GM12878 (cell line): ENCODE results near the gene ARMS2.

Source experiments
- ATF2 ChIP-seq: IDR thresholded peaks from 2 replicates; pipeline ENCODE4 v1.6.1; 2012; ENCODE audit warnings: low read length, inconsistent platforms
- CTCF ChIP-seq, 3 experiments: IDR thresholded peaks in 2 of 3; conservative IDR thresholded peaks in 1 of 3; 2 replicates each; pipeline ENCODE4 v1.5.1; 2011; ENCODE audit warnings: low read depth in 3 of 3, low read length in 3 of 3, mild to moderate bottlenecking in 3 of 3, control low read depth in 2 of 3, moderate library complexity in 2 of 3, inconsistent platforms in 1 of 3, mixed read lengths in 1 of 3; ENCODE audit not compliant: control insufficient read depth in 2 of 3, insufficient read depth in 1 of 3; ENCODE audit errors: extremely low read depth in 1 of 3
- EGR1 ChIP-seq, 2 experiments: IDR thresholded peaks; 1 replicate in 1 of 2; 2 replicates in 1 of 2; pipeline ENCODE4 v1.6.1; 2011 to 2012; ENCODE audit warnings: low read depth in 2 of 2, low read length in 2 of 2, borderline replicate concordance in 1 of 2, mild to moderate bottlenecking in 1 of 2, moderate library complexity in 1 of 2
- ELK1 ChIP-seq: IDR thresholded peaks from 2 replicates; pipeline ENCODE4 v1.6.1; 2012; ENCODE audit warnings: low read depth, low read length, improper control_type of control experiment
- EP300 ChIP-seq, 2 experiments: fragments of 150-350 bp in 1 of 2; IDR thresholded peaks; 2 replicates each; pipeline ENCODE4 v1.6.1; 2011 to 2012; ENCODE audit warnings: low read depth in 2 of 2, low read length in 2 of 2, borderline replicate concordance in 1 of 2, improper control_type of control experiment in 1 of 2, inconsistent platforms in 1 of 2; ENCODE audit not compliant: control insufficient read depth in 1 of 2
- FOS ChIP-seq: IDR thresholded peaks from 3 replicates; pipeline ENCODE4 v1.6.1; 2011; ENCODE audit warnings: borderline replicate concordance; ENCODE audit not compliant: insufficient read length; ENCODE audit errors: extremely low read depth
- POLR2AphosphoS5 ChIP-seq: IDR thresholded peaks from 2 replicates; pipeline ENCODE4 v1.6.1; 2011; ENCODE audit warnings: mild to moderate bottlenecking, low read length, inconsistent platforms
- RAD21 ChIP-seq: IDR thresholded peaks from 2 replicates; pipeline ENCODE4 v1.6.1; 2011; ENCODE audit warnings: mild to moderate bottlenecking, low read depth, low read length, moderate library complexity; ENCODE audit not compliant: insufficient read depth
- SKIL ChIP-seq: fragments of 450-650 bp; IDR thresholded peaks from 2 replicates; pipeline ENCODE4 v1.6.1; 2017; ENCODE audit warnings: mild to moderate bottlenecking, low read depth, inconsistent platforms; ENCODE audit not compliant: poor library complexity, severe bottlenecking
- SUZ12 ChIP-seq: fragments of 200-600 bp; sonication (generic); IDR thresholded peaks from one replicate; pipeline ENCODE4 v1.6.1; 2018; ENCODE audit warnings: antibody characterized with exemption, mild to moderate bottlenecking; ENCODE audit not compliant: unreplicated experiment
- TAF1 ChIP-seq: IDR thresholded peaks from 2 replicates; pipeline ENCODE4 v1.6.1; 2011; ENCODE audit warnings: mild to moderate bottlenecking, low read depth, low read length, borderline replicate concordance
- ZNF592 ChIP-seq: fragments of 450-650 bp; IDR thresholded peaks from 2 replicates; pipeline ENCODE4 v1.6.1; 2017; ENCODE audit warnings: mild to moderate bottlenecking, moderate library complexity

- no peak for TF ChIP-seq POLR2AphosphoS5
- no peak for TF ChIP-seq EP300 (IDR thresholded peaks at IDR 0.05; ENCODE audit: borderline replicate concordance in 1 of 2, control insufficient read depth in 1 of 2, low read depth in 2 of 2, low read length in 2 of 2)
- TF ChIP-seq TAF1 = no peak
- no peak for TF ChIP-seq ELK1
- TF ChIP-seq EGR1 (IDR thresholded peaks at IDR 0.05; ENCODE audit: borderline replicate concordance in 1 of 2, low read depth in 2 of 2, low read length in 2 of 2) = no peak
- no peak for TF ChIP-seq SUZ12
- TF ChIP-seq CTCF (IDR thresholded peaks at IDR 0.05 in 2 of 3, conservative IDR thresholded peaks at IDR 0.05 in 1 of 3; ENCODE audit: control insufficient read depth in 2 of 3, extremely low read depth in 1 of 3, insufficient read depth in 1 of 3, low read depth in 3 of 3, low read length in 3 of 3) = no peak
- no peak for TF ChIP-seq ATF2
- no peak for TF ChIP-seq ZNF592
- TF ChIP-seq RAD21 = no peak
- TF ChIP-seq SKIL = no peak
- TF ChIP-seq FOS = no peak
These were observed 11.1 kb downstream of the ARMS2 start for GRCh38 chr10:122465401-122466040.
